WTC11 (cell line): Measurements from ENCODE around the gene PTPRN2. TPM values are rescaled to one million over a fixed set of nuclear protein-coding genes. Genes with fewer than 3 reads are reported as not detected.

Source experiments
- ATAC-seq: fragments of 200-7000 bp; cut with Tn5 transposase; 2 replicates; pipeline ENCODE4 v1.10.0; 2021; ENCODE audit warnings: mild to moderate bottlenecking, moderate library complexity
- CTCF ChIA-PET: fragments of 300-600 bp; sonication (Branson Sonifier 250); formaldehyde crosslinking; loops from one replicate; lab custom pipeline; 2021; ENCODE audit warnings: antibody characterized with exemption; lab: Charles Lee
- POLR2A ChIA-PET: fragments of 350-600 bp; sonication (Branson Sonifier 250); formaldehyde crosslinking; loops from one replicate; lab custom pipeline; 2021; ENCODE audit warnings: antibody characterized with exemption; lab: Charles Lee
- DNase-seq: peaks from one replicate; pipeline ENCODE4 v3.0.0; 2021; ENCODE audit warnings: low spot score
- H3K27ac Mint-ChIP-seq: 2 replicates; pipeline ENCODE4 v1.8.0; 2021; ENCODE audit warnings: mixed read lengths
- H3K27me3 Mint-ChIP-seq: 2 replicates; pipeline ENCODE4 v1.8.0; 2021; ENCODE audit warnings: low read depth, mild to moderate bottlenecking, moderate library complexity, mixed read lengths
- H3K36me3 Mint-ChIP-seq: 2 replicates; pipeline ENCODE4 v1.8.0; 2021; ENCODE audit warnings: mixed read lengths
- H3K4me1 Mint-ChIP-seq: 2 replicates; pipeline ENCODE4 v1.8.0; 2022; ENCODE audit warnings: mixed read lengths
- H3K4me3 Mint-ChIP-seq: 2 replicates; pipeline ENCODE4 v1.8.0; 2021; ENCODE audit warnings: mild to moderate bottlenecking, moderate library complexity, mixed read lengths
- H3K9me3 Mint-ChIP-seq: 2 replicates; pipeline ENCODE4 v1.8.0; 2021; ENCODE audit warnings: mixed read lengths
- AFF4 ChIP-seq: sonication (generic); formaldehyde crosslinking; IDR thresholded peaks from 2 replicates; pipeline ENCODE4 v1.8.1; 2023; ENCODE audit warnings: mild to moderate bottlenecking, missing genetic modification reagents, borderline replicate concordance
- ATF1 ChIP-seq: sonication (generic); formaldehyde crosslinking; IDR thresholded peaks from 2 replicates; pipeline ENCODE4 v1.8.1; 2023; ENCODE audit warnings: mild to moderate bottlenecking, moderate library complexity, missing genetic modification reagents
- CBFB ChIP-seq: sonication (generic); formaldehyde crosslinking; IDR thresholded peaks from 2 replicates; pipeline ENCODE4 v1.8.1; 2022; ENCODE audit warnings: mild to moderate bottlenecking, low read depth, missing genetic modification reagents
- CDX4 ChIP-seq: fragments of 250-450 bp; sonication (Bioruptor Pico); IDR thresholded peaks from 2 replicates; pipeline ENCODE4 v1.9.0; 2021; ENCODE audit warnings: moderate library complexity, mild to moderate bottlenecking, inconsistent platforms, borderline replicate concordance
- CREM ChIP-seq: sonication (generic); formaldehyde crosslinking; IDR thresholded peaks from 2 replicates; pipeline ENCODE4 v1.8.1; 2022; ENCODE audit warnings: mild to moderate bottlenecking, missing genetic modification reagents, moderate library complexity
- GABPB1 ChIP-seq: sonication (generic); formaldehyde crosslinking; IDR thresholded peaks from 2 replicates; pipeline ENCODE4 v1.8.1; 2023; ENCODE audit warnings: mild to moderate bottlenecking, missing genetic modification reagents
- IRF1 ChIP-seq: sonication (generic); formaldehyde crosslinking; IDR thresholded peaks from 2 replicates; pipeline ENCODE4 v1.8.0; 2023; ENCODE audit warnings: missing genetic modification reagents
- NR1H2 ChIP-seq: sonication (generic); formaldehyde crosslinking; IDR thresholded peaks from 2 replicates; pipeline ENCODE4 v1.9.0; 2021; ENCODE audit warnings: mild to moderate bottlenecking, moderate library complexity, missing genetic modification reagents
- SMAD3 ChIP-seq: sonication (generic); formaldehyde crosslinking; IDR thresholded peaks from 2 replicates; pipeline ENCODE4 v1.8.0; 2022; ENCODE audit warnings: missing genetic modification reagents, mild to moderate bottlenecking, borderline replicate concordance
- SP1 ChIP-seq: sonication (generic); formaldehyde crosslinking; conservative IDR thresholded peaks from 2 replicates; pipeline ENCODE4 v1.8.1; 2022; ENCODE audit warnings: missing genetic modification reagents
- TP53 ChIP-seq: sonication (generic); formaldehyde crosslinking; IDR thresholded peaks from 2 replicates; pipeline ENCODE4 v1.8.1; 2023; ENCODE audit warnings: mild to moderate bottlenecking, missing genetic modification reagents
- ZMAT4 ChIP-seq: fragments of 250-450 bp; sonication (Bioruptor Pico); IDR thresholded peaks from 2 replicates; pipeline ENCODE4 v1.9.0; 2021; ENCODE audit warnings: mild to moderate bottlenecking
- ZNF138 ChIP-seq: sonication (generic); formaldehyde crosslinking; conservative IDR thresholded peaks from 2 replicates; pipeline ENCODE4 v1.8.1; 2022; ENCODE audit warnings: mild to moderate bottlenecking, moderate library complexity, missing genetic modification reagents
- ZNF219 ChIP-seq: sonication (generic); formaldehyde crosslinking; IDR thresholded peaks from 2 replicates; pipeline ENCODE4 v1.8.0; 2023; ENCODE audit warnings: missing genetic modification reagents, mild to moderate bottlenecking, borderline replicate concordance
- total RNA-seq: library from RNA; stranded (reverse); gene quantifications from 3 replicates; pipeline ENCODE4 v1.2.3, GENCODE V29; 2021
- TF ChIP-seq, protein P1 (sequence below): fragments of 250-450 bp; sonication (Bioruptor Pico); IDR thresholded peaks from 2 replicates; pipeline ENCODE4 v1.9.0; 2021; ENCODE audit warnings: mild to moderate bottlenecking
- TF ChIP-seq, protein P2 (sequence below): sonication (generic); formaldehyde crosslinking; IDR thresholded peaks from 2 replicates; pipeline ENCODE4 v1.8.0; 2022; ENCODE audit warnings: mild to moderate bottlenecking, missing genetic modification reagents
- TF ChIP-seq, protein P3 (sequence below): fragments of 200-600 bp; IDR thresholded peaks from 2 replicates; pipeline ENCODE4 v1.8.0; 2022; ENCODE audit warnings: antibody characterized with exemption
- TF ChIP-seq, protein P4 (sequence below): fragments of 250-450 bp; sonication (Bioruptor Pico); IDR thresholded peaks from 2 replicates; pipeline ENCODE4 v1.8.0; 2021; ENCODE audit warnings: mild to moderate bottlenecking

The PTPRN2 gene
- total RNA-seq, 1 experiment from 2014 or later: 4.7 TPM

GRCh38 chr7:157870644-157871290, 716.9 kb downstream of the PTPRN2 start (continued):
- TF ChIP-seq AFF4: no peak
- TF ChIP-seq, protein P1, sequence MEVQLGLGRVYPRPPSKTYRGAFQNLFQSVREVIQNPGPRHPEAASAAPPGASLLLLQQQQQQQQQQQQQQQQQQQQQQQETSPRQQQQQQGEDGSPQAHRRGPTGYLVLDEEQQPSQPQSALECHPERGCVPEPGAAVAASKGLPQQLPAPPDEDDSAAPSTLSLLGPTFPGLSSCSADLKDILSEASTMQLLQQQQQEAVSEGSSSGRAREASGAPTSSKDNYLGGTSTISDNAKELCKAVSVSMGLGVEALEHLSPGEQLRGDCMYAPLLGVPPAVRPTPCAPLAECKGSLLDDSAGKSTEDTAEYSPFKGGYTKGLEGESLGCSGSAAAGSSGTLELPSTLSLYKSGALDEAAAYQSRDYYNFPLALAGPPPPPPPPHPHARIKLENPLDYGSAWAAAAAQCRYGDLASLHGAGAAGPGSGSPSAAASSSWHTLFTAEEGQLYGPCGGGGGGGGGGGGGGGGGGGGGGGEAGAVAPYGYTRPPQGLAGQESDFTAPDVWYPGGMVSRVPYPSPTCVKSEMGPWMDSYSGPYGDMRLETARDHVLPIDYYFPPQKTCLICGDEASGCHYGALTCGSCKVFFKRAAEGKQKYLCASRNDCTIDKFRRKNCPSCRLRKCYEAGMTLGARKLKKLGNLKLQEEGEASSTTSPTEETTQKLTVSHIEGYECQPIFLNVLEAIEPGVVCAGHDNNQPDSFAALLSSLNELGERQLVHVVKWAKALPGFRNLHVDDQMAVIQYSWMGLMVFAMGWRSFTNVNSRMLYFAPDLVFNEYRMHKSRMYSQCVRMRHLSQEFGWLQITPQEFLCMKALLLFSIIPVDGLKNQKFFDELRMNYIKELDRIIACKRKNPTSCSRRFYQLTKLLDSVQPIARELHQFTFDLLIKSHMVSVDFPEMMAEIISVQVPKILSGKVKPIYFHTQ: no peak
- TF ChIP-seq IRF1 (CRISPR knock-in tag): no peak
- no peak for TF ChIP-seq GABPB1
- no peak for TF ChIP-seq ZMAT4
- TF ChIP-seq SMAD3 (CRISPR knock-in tag): no peak
- no peak for TF ChIP-seq ZNF219 (CRISPR knock-in tag)
- no peak for TF ChIP-seq ZNF138 (CRISPR knock-in tag)
- no peak for TF ChIP-seq NR1H2 (CRISPR knock-in tag)
- TF ChIP-seq TP53 (CRISPR knock-in tag): no peak
- no peak for TF ChIP-seq CDX4 (CRISPR knock-in tag)
- TF ChIP-seq, protein P2, sequence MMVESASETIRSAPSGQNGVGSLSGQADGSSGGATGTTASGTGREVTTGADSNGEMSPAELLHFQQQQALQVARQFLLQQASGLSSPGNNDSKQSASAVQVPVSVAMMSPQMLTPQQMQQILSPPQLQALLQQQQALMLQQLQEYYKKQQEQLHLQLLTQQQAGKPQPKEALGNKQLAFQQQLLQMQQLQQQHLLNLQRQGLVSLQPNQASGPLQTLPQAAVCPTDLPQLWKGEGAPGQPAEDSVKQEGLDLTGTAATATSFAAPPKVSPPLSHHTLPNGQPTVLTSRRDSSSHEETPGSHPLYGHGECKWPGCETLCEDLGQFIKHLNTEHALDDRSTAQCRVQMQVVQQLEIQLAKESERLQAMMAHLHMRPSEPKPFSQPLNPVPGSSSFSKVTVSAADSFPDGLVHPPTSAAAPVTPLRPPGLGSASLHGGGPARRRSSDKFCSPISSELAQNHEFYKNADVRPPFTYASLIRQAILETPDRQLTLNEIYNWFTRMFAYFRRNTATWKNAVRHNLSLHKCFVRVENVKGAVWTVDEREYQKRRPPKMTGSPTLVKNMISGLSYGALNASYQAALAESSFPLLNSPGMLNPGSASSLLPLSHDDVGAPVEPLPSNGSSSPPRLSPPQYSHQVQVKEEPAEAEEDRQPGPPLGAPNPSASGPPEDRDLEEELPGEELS (CRISPR knock-in tag): no peak

DNA sequence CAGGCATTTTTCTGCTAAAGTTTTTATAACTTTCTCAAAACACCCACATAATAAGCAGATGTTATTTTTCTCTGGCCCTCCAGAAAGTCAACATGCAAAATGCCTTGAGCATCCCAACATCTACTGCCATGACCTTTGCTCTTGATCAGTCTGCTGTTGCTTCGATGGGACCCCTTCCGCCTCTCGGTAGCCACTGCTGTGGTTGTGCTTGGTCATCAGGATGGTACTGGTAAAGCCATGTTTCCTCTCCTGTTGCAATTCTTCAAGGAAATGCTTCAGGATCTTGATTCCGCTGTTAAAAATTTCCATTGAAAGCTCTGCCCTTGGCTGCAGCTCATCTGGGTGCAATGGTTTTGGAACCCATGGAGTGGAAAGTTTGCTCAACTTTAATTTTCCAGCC, 717.8 kb downstream of the PTPRN2 start:
- Mint-ChIP-seq H3K4me3 (no peak overlapping the region), H3K4me1 (peaks cover 3% of the 10 kb centered on the region), H3K36me3 (peaks cover 41% of the 10 kb centered on the region), H3K27me3 (peaks cover 10% of the 10 kb centered on the region), H3K9me3 (peaks cover 47% of the 10 kb centered on the region), H3K27ac (no peak overlapping the region)
- no peak for DNase-seq
- ChIA-PET CTCF (no interaction called here), POLR2A (no interaction called here)
- no peak for ATAC-seq
- TF ChIP-seq CREM (CRISPR knock-in tag) (no peak), SP1 (CRISPR knock-in tag) (no peak), ATF1 (CRISPR knock-in tag) (no peak), AFF4 (no peak), CBFB (CRISPR knock-in tag) (no peak)
- TF ChIP-seq, protein P3, sequence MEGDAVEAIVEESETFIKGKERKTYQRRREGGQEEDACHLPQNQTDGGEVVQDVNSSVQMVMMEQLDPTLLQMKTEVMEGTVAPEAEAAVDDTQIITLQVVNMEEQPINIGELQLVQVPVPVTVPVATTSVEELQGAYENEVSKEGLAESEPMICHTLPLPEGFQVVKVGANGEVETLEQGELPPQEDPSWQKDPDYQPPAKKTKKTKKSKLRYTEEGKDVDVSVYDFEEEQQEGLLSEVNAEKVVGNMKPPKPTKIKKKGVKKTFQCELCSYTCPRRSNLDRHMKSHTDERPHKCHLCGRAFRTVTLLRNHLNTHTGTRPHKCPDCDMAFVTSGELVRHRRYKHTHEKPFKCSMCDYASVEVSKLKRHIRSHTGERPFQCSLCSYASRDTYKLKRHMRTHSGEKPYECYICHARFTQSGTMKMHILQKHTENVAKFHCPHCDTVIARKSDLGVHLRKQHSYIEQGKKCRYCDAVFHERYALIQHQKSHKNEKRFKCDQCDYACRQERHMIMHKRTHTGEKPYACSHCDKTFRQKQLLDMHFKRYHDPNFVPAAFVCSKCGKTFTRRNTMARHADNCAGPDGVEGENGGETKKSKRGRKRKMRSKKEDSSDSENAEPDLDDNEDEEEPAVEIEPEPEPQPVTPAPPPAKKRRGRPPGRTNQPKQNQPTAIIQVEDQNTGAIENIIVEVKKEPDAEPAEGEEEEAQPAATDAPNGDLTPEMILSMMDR: no peak
- TF ChIP-seq, protein P4, sequence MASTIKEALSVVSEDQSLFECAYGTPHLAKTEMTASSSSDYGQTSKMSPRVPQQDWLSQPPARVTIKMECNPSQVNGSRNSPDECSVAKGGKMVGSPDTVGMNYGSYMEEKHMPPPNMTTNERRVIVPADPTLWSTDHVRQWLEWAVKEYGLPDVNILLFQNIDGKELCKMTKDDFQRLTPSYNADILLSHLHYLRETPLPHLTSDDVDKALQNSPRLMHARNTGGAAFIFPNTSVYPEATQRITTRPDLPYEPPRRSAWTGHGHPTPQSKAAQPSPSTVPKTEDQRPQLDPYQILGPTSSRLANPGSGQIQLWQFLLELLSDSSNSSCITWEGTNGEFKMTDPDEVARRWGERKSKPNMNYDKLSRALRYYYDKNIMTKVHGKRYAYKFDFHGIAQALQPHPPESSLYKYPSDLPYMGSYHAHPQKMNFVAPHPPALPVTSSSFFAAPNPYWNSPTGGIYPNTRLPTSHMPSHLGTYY: no peak
